ENCODE data around the gene CDH24. TPM values are rescaled to one million over a fixed set of nuclear protein-coding genes. Genes with fewer than 3 reads are reported as not detected.
A peak's percentile ranks its signal among the peaks of the same experiment; 100 is the strongest.

Gene CDH24
- total and polyA plus RNA-seq, 2 of the 13 experiments (the other 11 are each of a cell fraction or from before 2014, with no cell fraction given): 0.69 to 0.99 TPM

DNA sequence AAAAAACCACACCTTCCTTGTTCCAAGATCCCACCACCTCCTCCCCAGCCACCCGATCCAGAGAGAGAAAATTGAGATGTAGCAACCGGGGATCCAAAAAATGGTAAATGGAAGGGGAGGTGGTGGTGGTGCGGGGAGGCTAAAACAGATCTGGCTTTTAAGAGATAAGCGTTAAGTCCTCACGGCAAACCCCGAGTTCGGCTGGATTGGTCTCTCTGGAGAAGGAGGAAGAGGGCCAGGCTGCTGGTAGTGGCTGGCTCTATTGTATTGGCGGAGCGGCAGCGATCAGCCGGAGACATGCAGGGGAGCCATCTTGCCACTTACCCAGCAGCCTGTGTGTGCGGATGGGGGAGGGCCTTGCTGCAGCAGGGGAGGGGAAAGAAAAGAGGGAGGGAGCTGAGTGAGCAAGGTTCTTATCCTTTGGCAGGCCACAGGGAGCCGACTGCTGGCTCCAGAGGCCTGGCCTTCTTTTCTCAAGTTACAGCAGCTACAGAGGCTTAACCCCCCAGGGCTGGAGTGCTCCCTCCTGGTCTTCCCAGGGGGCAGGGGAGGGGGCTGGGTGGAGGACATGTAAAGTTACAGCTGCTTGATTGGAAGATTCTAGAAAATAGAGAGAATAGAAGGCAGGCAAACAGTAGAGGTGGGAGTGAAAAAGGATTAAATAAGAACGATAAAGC, 14.1 kb upstream of the CDH24 start (continued):
- TF ChIP-seq, protein P1, sequence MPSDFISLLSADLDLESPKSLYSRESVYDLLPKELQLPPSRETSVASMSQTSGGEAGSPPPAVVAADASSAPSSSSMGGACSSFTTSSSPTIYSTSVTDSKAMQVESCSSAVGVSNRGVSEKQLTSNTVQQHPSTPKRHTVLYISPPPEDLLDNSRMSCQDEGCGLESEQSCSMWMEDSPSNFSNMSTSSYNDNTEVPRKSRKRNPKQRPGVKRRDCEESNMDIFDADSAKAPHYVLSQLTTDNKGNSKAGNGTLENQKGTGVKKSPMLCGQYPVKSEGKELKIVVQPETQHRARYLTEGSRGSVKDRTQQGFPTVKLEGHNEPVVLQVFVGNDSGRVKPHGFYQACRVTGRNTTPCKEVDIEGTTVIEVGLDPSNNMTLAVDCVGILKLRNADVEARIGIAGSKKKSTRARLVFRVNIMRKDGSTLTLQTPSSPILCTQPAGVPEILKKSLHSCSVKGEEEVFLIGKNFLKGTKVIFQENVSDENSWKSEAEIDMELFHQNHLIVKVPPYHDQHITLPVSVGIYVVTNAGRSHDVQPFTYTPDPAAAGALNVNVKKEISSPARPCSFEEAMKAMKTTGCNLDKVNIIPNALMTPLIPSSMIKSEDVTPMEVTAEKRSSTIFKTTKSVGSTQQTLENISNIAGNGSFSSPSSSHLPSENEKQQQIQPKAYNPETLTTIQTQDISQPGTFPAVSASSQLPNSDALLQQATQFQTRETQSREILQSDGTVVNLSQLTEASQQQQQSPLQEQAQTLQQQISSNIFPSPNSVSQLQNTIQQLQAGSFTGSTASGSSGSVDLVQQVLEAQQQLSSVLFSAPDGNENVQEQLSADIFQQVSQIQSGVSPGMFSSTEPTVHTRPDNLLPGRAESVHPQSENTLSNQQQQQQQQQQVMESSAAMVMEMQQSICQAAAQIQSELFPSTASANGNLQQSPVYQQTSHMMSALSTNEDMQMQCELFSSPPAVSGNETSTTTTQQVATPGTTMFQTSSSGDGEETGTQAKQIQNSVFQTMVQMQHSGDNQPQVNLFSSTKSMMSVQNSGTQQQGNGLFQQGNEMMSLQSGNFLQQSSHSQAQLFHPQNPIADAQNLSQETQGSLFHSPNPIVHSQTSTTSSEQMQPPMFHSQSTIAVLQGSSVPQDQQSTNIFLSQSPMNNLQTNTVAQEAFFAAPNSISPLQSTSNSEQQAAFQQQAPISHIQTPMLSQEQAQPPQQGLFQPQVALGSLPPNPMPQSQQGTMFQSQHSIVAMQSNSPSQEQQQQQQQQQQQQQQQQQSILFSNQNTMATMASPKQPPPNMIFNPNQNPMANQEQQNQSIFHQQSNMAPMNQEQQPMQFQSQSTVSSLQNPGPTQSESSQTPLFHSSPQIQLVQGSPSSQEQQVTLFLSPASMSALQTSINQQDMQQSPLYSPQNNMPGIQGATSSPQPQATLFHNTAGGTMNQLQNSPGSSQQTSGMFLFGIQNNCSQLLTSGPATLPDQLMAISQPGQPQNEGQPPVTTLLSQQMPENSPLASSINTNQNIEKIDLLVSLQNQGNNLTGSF (CRISPR knock-in tag; IDR thresholded peaks at IDR 0.05): 0 out of 2 replicates have a peak, but pooled peaks have one; percentile 22
- TF ChIP-seq ZSCAN25 (CRISPR knock-in tag; IDR thresholded peaks at IDR 0.05): peak; percentile 91; the same call in 1 of the 2 replicates
- TF ChIP-seq ZSCAN9 (CRISPR knock-in tag; IDR thresholded peaks at IDR 0.05; ENCODE audit: borderline replicate concordance): peak; percentile 43; the same call in 1 of the 2 replicates
- TF ChIP-seq MXD3 (CRISPR knock-in tag; IDR thresholded peaks at IDR 0.05): peak; percentile 48; the same call in 1 of the 2 replicates
- peak; percentile 56 for TF ChIP-seq BCL6 (CRISPR knock-in tag; IDR thresholded peaks at IDR 0.05)
- TF ChIP-seq PAX8 (CRISPR knock-in tag; IDR thresholded peaks at IDR 0.05; ENCODE audit: borderline replicate concordance): no peak
- peak; percentile 43 for TF ChIP-seq CBX1 (IDR thresholded peaks at IDR 0.05; ENCODE audit: low read depth)
- TF ChIP-seq ZNF138 (CRISPR knock-in tag; IDR thresholded peaks at IDR 0.05; ENCODE audit: low read depth): 0 out of 2 replicates have a peak, but pooled peaks have one; percentile 21
- TF ChIP-seq TFDP1 (CRISPR knock-in tag; IDR thresholded peaks at IDR 0.05; ENCODE audit: borderline replicate concordance): peak; percentile 56; the same call in 1 of the 2 replicates
- TF ChIP-seq CEBPZ (IDR thresholded peaks at IDR 0.05; ENCODE audit: low read length): no peak
- no peak; the same call in 1 of the 2 replicates for TF ChIP-seq ZNF34 (CRISPR knock-in tag; IDR thresholded peaks at IDR 0.05; ENCODE audit: borderline replicate concordance)
- no peak for TF ChIP-seq FOXP1 (IDR thresholded peaks at IDR 0.05)
- TF ChIP-seq FOXP1 (CRISPR knock-in tag; IDR thresholded peaks at IDR 0.05): 0 out of 2 replicates have a peak, but pooled peaks have one; percentile 9
- peak; percentile 99 for TF ChIP-seq KAT7 (CRISPR knock-in tag; IDR thresholded peaks at IDR 0.05; ENCODE audit: borderline replicate concordance)
- TF ChIP-seq MIER2 (CRISPR knock-in tag; IDR thresholded peaks at IDR 0.05): peak; percentile 56; the same call in 1 of the 2 replicates
- no peak for TF ChIP-seq LCORL (IDR thresholded peaks at IDR 0.05)
- peak; percentile 80 for TF ChIP-seq LCORL (CRISPR knock-in tag; IDR thresholded peaks at IDR 0.05)
- no peak for TF ChIP-seq ZNF432 (CRISPR knock-in tag; IDR thresholded peaks at IDR 0.05; ENCODE audit: borderline replicate concordance)
- no peak; the same call in 1 of the 2 replicates for TF ChIP-seq EEA1 (CRISPR knock-in tag; IDR thresholded peaks at IDR 0.05; ENCODE audit: borderline replicate concordance)
- TF ChIP-seq YEATS2 (CRISPR knock-in tag; IDR thresholded peaks at IDR 0.05; ENCODE audit: borderline replicate concordance): peak; percentile 91
